GM18526 (cell line): Measurements from ENCODE around the gene TIMP2.

Experiments
- POLR2A ChIP-seq: IDR thresholded peaks from 3 replicates; pipeline ENCODE4 v1.6.1; 2011; ENCODE audit not compliant: insufficient read length; ENCODE audit errors: extremely low read depth

TIMP2 gene

GRCh38 chr17:78925234-78925633 lies at the start of gene TIMP2:
TIMP2 (minus strand) TSS chr17:78925387; CDS start chr17:78925088, 299 bp downstream.
- no peak for TF ChIP-seq POLR2A

GRCh38 chr17:78973792-78974520 lies 48.8 kb upstream of the TIMP2 start:
- TF ChIP-seq POLR2A = no peak

GRCh38 chr17:78973196-78973595 lies 48.0 kb upstream of the TIMP2 start:
- no peak for TF ChIP-seq POLR2A

- no peak for TF ChIP-seq POLR2A
Measured at GRCh38 chr17:78972507-78973105, 47.4 kb upstream of the TIMP2 start.

GRCh38 chr17:78971756-78972506 lies 46.7 kb upstream of the TIMP2 start:
- no peak for TF ChIP-seq POLR2A

GRCh38 chr17:78970834-78971755 lies 45.9 kb upstream of the TIMP2 start:
- no peak for TF ChIP-seq POLR2A

GRCh38 chr17:78969865-78970264 lies 44.7 kb upstream of the TIMP2 start:
- TF ChIP-seq POLR2A = no peak

GRCh38 chr17:78967782-78968362 lies 42.7 kb upstream of the TIMP2 start:
- no peak for TF ChIP-seq POLR2A

GRCh38 chr17:78966910-78967600 lies 41.9 kb upstream of the TIMP2 start:
- no peak for TF ChIP-seq POLR2A

GRCh38 chr17:78966123-78966813 lies 41.1 kb upstream of the TIMP2 start:
- TF ChIP-seq POLR2A = no peak

GRCh38 chr17:78965491-78965924 lies 40.3 kb upstream of the TIMP2 start:
- TF ChIP-seq POLR2A = no peak

GRCh38 chr17:78963378-78963777 lies 38.2 kb upstream of the TIMP2 start:
- TF ChIP-seq POLR2A = no peak

GRCh38 chr17:78962345-78962983 lies 37.3 kb upstream of the TIMP2 start:
- no peak for TF ChIP-seq POLR2A

GRCh38 chr17:78961571-78961970 lies 36.4 kb upstream of the TIMP2 start:
- TF ChIP-seq POLR2A = no peak
